Measurements from ENCODE around the gene ZMIZ1. TPM values are rescaled to one million over a fixed set of nuclear protein-coding genes. Genes with fewer than 3 reads are reported as not detected.
"Not testable (repeated sequence)": the region's sequence is repeated elsewhere in the genome, so short reads cannot be mapped to it uniquely, and the experiment has no call there.

ZMIZ1 gene
- total RNA-seq, 1 experiment from 2014 or later = 23.5 TPM

- BruUV-seq (replicated peaks) = no TSS peak
Observed at GRCh38 chr10:79275431-79275851, 206.7 kb downstream of the ZMIZ1 start.

GRCh38 chr10:79277579-79278269 is 209.0 kb downstream of the ZMIZ1 start:
- CTCF ChIA-PET = interaction anchor here (1.1 kb wide), 1 partner anchor 22 kb away, joined by 3 read pairs; no protein-coding TSS in a partner anchor
- H3K4me3 Mint-ChIP-seq (ENCODE audit: low read depth, unreplicated experiment) = no peak overlapping the region
- no peak overlapping the region for H3K27ac Mint-ChIP-seq (ENCODE audit: unreplicated experiment)
- BruUV-seq (replicated peaks) = no TSS peak
- H3K9me3 Mint-ChIP-seq (ENCODE audit: low read depth, unreplicated experiment) = no peaks in the 10 kb centered on the region
- H3K27me3 Mint-ChIP-seq (ENCODE audit: unreplicated experiment) = no peaks in the 10 kb centered on the region
- no peak for DNase-seq
- H3K36me3 Mint-ChIP-seq (ENCODE audit: insufficient read depth, unreplicated experiment) = no peaks in the 10 kb centered on the region
- intact Hi-C loops (cut with micrococcal nuclease; ENCODE audit: unreplicated experiment) = no loop called here
- TF ChIP-seq, protein P1, sequence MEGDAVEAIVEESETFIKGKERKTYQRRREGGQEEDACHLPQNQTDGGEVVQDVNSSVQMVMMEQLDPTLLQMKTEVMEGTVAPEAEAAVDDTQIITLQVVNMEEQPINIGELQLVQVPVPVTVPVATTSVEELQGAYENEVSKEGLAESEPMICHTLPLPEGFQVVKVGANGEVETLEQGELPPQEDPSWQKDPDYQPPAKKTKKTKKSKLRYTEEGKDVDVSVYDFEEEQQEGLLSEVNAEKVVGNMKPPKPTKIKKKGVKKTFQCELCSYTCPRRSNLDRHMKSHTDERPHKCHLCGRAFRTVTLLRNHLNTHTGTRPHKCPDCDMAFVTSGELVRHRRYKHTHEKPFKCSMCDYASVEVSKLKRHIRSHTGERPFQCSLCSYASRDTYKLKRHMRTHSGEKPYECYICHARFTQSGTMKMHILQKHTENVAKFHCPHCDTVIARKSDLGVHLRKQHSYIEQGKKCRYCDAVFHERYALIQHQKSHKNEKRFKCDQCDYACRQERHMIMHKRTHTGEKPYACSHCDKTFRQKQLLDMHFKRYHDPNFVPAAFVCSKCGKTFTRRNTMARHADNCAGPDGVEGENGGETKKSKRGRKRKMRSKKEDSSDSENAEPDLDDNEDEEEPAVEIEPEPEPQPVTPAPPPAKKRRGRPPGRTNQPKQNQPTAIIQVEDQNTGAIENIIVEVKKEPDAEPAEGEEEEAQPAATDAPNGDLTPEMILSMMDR (IDR thresholded peaks at IDR 0.05; ENCODE audit: unreplicated experiment) = no peak
- no peaks in the 10 kb centered on the region for H3K4me1 Mint-ChIP-seq (ENCODE audit: low read depth, unreplicated experiment)

More at GRCh38 chr10:79275431-79275851, 206.7 kb downstream of the ZMIZ1 start:
- TF ChIP-seq, protein P1 (IDR thresholded peaks at IDR 0.05; ENCODE audit: unreplicated experiment) = no peak
- Mint-ChIP-seq H3K36me3 (ENCODE audit: insufficient read depth, unreplicated experiment) (no peaks in the 10 kb centered on the region), H3K4me1 (ENCODE audit: low read depth, unreplicated experiment) (no peaks in the 10 kb centered on the region), H3K4me3 (ENCODE audit: low read depth, unreplicated experiment) (no peak overlapping the region), H3K9me3 (ENCODE audit: low read depth, unreplicated experiment) (no peaks in the 10 kb centered on the region), H3K27ac (ENCODE audit: unreplicated experiment) (no peak overlapping the region), H3K27me3 (ENCODE audit: unreplicated experiment) (no peaks in the 10 kb centered on the region)
- DNase-seq = no peak
- intact Hi-C loops (cut with micrococcal nuclease; ENCODE audit: unreplicated experiment) = no loop called here
- CTCF ChIA-PET = no interaction called here

DNA sequence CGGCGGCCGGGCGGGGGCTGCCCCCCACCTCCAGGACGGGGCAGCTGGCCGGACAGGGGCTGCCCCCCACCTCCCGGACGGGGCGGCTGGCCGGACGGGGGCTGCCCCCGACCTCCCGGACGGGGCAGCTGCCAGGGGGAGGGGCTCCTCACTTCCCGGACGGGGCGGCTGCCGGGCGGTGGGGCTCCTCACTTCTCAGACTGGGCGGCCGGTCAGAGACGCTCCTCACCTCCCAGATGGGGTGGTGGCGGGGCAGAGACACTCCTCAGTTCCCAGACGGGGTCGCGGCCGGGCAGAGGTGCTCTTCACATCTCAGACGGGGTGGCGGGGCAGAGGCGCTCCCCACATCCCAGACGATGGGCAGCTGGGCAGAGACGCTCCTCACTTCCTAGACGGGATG is 210.3 kb downstream of the ZMIZ1 start:
- H3K9me3 Mint-ChIP-seq (ENCODE audit: low read depth, unreplicated experiment); H3K27me3 Mint-ChIP-seq (ENCODE audit: unreplicated experiment); BruUV-seq (replicated peaks); H3K4me3 Mint-ChIP-seq (ENCODE audit: low read depth, unreplicated experiment); H3K36me3 Mint-ChIP-seq (ENCODE audit: insufficient read depth, unreplicated experiment); intact Hi-C loops (cut with micrococcal nuclease; ENCODE audit: unreplicated experiment); DNase-seq; H3K27ac Mint-ChIP-seq (ENCODE audit: unreplicated experiment); H3K4me1 Mint-ChIP-seq (ENCODE audit: low read depth, unreplicated experiment): not testable (repeated sequence)
- CTCF ChIA-PET = interaction anchor here (0.7 kb wide), 1 partner anchor 40 kb away, joined by 4 read pairs; no protein-coding TSS in a partner anchor

- Mint-ChIP-seq H3K27ac (ENCODE audit: unreplicated experiment) (no peak overlapping the region), H3K27me3 (ENCODE audit: unreplicated experiment) (no peaks in the 10 kb centered on the region), H3K36me3 (ENCODE audit: insufficient read depth, unreplicated experiment) (peaks cover 6% of the 10 kb centered on the region), H3K9me3 (ENCODE audit: low read depth, unreplicated experiment) (no peaks in the 10 kb centered on the region), H3K4me1 (ENCODE audit: low read depth, unreplicated experiment) (no peaks in the 10 kb centered on the region), H3K4me3 (ENCODE audit: low read depth, unreplicated experiment) (no peak overlapping the region)
- intact Hi-C loops (cut with micrococcal nuclease; ENCODE audit: unreplicated experiment) = no loop called here
- CTCF ChIA-PET = interaction anchor here (0.8 kb wide), 1 partner anchor 8 kb away, joined by 3 read pairs; no protein-coding TSS in a partner anchor
- TF ChIP-seq, protein P1 (IDR thresholded peaks at IDR 0.05; ENCODE audit: unreplicated experiment) = no peak
- BruUV-seq (replicated peaks) = no TSS peak
- no peak for DNase-seq
Observed at GRCh38 chr10:79280956-79281355, 212.2 kb downstream of the ZMIZ1 start.

DNA sequence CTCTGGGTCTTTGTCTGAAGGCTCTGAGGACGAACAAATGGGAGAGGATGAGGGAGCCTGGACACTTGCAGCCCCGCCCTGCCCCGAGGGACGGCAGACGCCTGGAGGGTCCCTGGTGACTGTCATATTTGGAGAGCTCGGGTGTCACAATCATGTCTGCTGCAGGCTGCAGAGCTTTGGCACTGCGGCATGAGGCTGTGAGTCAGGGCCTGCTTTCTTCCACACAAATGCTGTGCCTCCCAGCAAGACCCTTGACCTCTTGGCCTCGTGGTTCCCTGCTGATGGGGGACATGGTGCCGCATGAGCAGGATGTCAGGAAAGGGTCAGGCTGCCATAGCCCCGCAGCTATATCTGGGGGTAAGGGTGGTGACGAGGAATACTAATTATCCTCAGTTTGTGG is 213.6 kb downstream of the ZMIZ1 start:
- CTCF ChIA-PET = interaction anchor here (0.5 kb wide), 1 partner anchor 1063 kb away, joined by 3 read pairs; no protein-coding TSS in a partner anchor
- Mint-ChIP-seq H3K36me3 (ENCODE audit: insufficient read depth, unreplicated experiment) (peaks cover 8% of the 10 kb centered on the region), H3K4me3 (ENCODE audit: low read depth, unreplicated experiment) (no peak overlapping the region), H3K4me1 (ENCODE audit: low read depth, unreplicated experiment) (no peaks in the 10 kb centered on the region), H3K27ac (ENCODE audit: unreplicated experiment) (no peak overlapping the region), H3K27me3 (ENCODE audit: unreplicated experiment) (no peaks in the 10 kb centered on the region), H3K9me3 (ENCODE audit: low read depth, unreplicated experiment) (no peaks in the 10 kb centered on the region)
- no peak for DNase-seq
- BruUV-seq (replicated peaks) = no TSS peak
- intact Hi-C loops (cut with micrococcal nuclease; ENCODE audit: unreplicated experiment) = no loop called here
- TF ChIP-seq, protein P1 (IDR thresholded peaks at IDR 0.05; ENCODE audit: unreplicated experiment) = no peak

Measured in Calu3 (cell line).